Kidney (tissue), 14 donors: Measurements from ENCODE around the gene FSD2. TPM values are rescaled to one million over a fixed set of nuclear protein-coding genes. Genes with fewer than 3 reads are reported as not detected.

Source experiments
- DNase-seq, 5 donors: peaks; one replicate each; pipeline ENCODE4 v3.0.0-alpha.2; 2013 to 2020
- FAIRE-seq: peaks from 2 replicates; lab custom pipeline; 2012; peaks lifted over from hg19 to GRCh38; lab: Jason Lieb, UNC
- H3K27ac ChIP-seq, 2 donors: one replicate each; pipeline ENCODE4 v1.7.0; 2013; ENCODE audit warnings: low read depth in 2 of 2, low read length in 2 of 2, inconsistent platforms in 1 of 2
- H3K27me3 ChIP-seq: one replicate; pipeline ENCODE4 v1.7.1; 2013; ENCODE audit warnings: low read length, inconsistent platforms; ENCODE audit not compliant: control insufficient read depth, insufficient read depth
- H3K36me3 ChIP-seq, 3 donors: one replicate each; pipeline versions ENCODE4 v1.7.0 to v1.7.1; 2013; ENCODE audit warnings: low read length in 3 of 3, control low read depth in 1 of 3, inconsistent platforms in 1 of 3; ENCODE audit not compliant: insufficient read depth in 3 of 3, control insufficient read depth in 2 of 3
- H3K4me1 ChIP-seq, 3 donors: one replicate each; pipeline versions ENCODE4 v1.7.0 to v1.7.1; 2013; ENCODE audit warnings: low read length in 3 of 3, inconsistent platforms in 1 of 3, low read depth in 1 of 3; ENCODE audit not compliant: control insufficient read depth in 2 of 3, insufficient read depth in 2 of 3
- H3K4me3 ChIP-seq, 3 donors: one replicate each; pipeline versions ENCODE4 v1.7.0 to v1.8.1; 2013; ENCODE audit warnings: low read length in 3 of 3, control low read depth in 1 of 3, inconsistent platforms in 1 of 3
- H3K9ac ChIP-seq, 3 donors: one replicate each; pipeline versions ENCODE4 v1.7.0 to v1.7.1; 2013; ENCODE audit warnings: low read length in 3 of 3, control low read depth in 1 of 3, inconsistent platforms in 1 of 3
- H3K9me3 ChIP-seq, 3 donors: one replicate each; pipeline versions ENCODE4 v1.7.0 to v1.7.1; 2013; ENCODE audit warnings: low read length in 3 of 3, control low read depth in 1 of 3, inconsistent platforms in 1 of 3; ENCODE audit not compliant: control insufficient read depth in 2 of 3, insufficient read depth in 1 of 3
- CTCF ChIP-seq: IDR thresholded peaks from 3 replicates; pipeline ENCODE4 v1.5.1; 2012; ENCODE audit warnings: mild to moderate bottlenecking, moderate library complexity, borderline replicate concordance; ENCODE audit not compliant: insufficient read depth; ENCODE audit errors: extremely low read depth
- intact Hi-C: fragments of 100-400 bp; cut with DNase I; formaldehyde crosslinking; loops from one replicate; pipeline ENCODE4 v1.11.1; 2022
- polyA plus RNA-seq: library from polyadenylated mRNA; stranded (reverse); fragments of 350-450 nt; fragmentation: Illumina TruSeq; extraction: RNeasy Lipid Tissue Mini Kit (QIAGEN cat#74804); gene quantifications from one replicate; pipeline ENCODE4 v1.2.3, GENCODE V29; 2014; ENCODE audit warnings: low read depth, low replicate concordance; ENCODE audit not compliant: insufficient read depth
- total RNA-seq: library from RNA; stranded (reverse); fragmentation: NEBNext Ultra II Directional; extraction: Animal tissue kit (Norgen Biotek cat#: 25700); gene quantifications from one replicate; pipeline ENCODE4 v1.2.1, GENCODE V29; 2021
- donor health status: control.
- donor health status: control.
- donor health status: control.
- donor health status: control.
- donor health status: control.
- donor health status: DM: yes; HTN: yes; CAD: no.
- donor health status: Normal renal cell carcinoma (clear cell type).

FSD2 gene
- total and polyA plus RNA-seq, 2 donors from 2014 or later, result not detected

- no peaks in the 10 kb centered on the region for H3K4me1 ChIP-seq
- TF ChIP-seq CTCF, result no peak
- H3K4me3 ChIP-seq, result no peak overlapping the region
- no peak overlapping the region for H3K27ac ChIP-seq
- DNase-seq (no peak), FAIRE-seq (no peak)
- H3K36me3 ChIP-seq, result no peaks in the 10 kb centered on the region
- H3K9me3 ChIP-seq, result no peaks in the 10 kb centered on the region
- H3K27me3 ChIP-seq, result no peaks in the 10 kb centered on the region
- no peak overlapping the region for H3K9ac ChIP-seq
- intact Hi-C loops, result no loop called here
Measured at GRCh38 chr15:82846621-82847020, 40.8 kb upstream of the FSD2 start.

GRCh38 chr15:82845686-82846085 lies 39.8 kb upstream of the FSD2 start:
- no peaks in the 10 kb centered on the region for H3K9me3 ChIP-seq
- FAIRE-seq, result no peak
- no peak overlapping the region for H3K27ac ChIP-seq
- DNase-seq, result no peak
- no peak overlapping the region for H3K9ac ChIP-seq
- H3K4me1 ChIP-seq, result no peaks in the 10 kb centered on the region
- no peaks in the 10 kb centered on the region for H3K36me3 ChIP-seq
- H3K27me3 ChIP-seq, result no peaks in the 10 kb centered on the region
- no peak overlapping the region for H3K4me3 ChIP-seq
- intact Hi-C loops, result no loop called here
- no peak for TF ChIP-seq CTCF

- no peaks in the 10 kb centered on the region for H3K27me3 ChIP-seq
- FAIRE-seq, result no peak
Measured at GRCh38 chr15:82843566-82843965, 37.7 kb upstream of the FSD2 start.

More at GRCh38 chr15:82843566-82843965, 37.7 kb upstream of the FSD2 start:
- no peak for DNase-seq
- no peaks in the 10 kb centered on the region for H3K9me3 ChIP-seq
- H3K36me3 ChIP-seq, result no peaks in the 10 kb centered on the region
- intact Hi-C loops, result no loop called here
- no peaks in the 10 kb centered on the region for H3K4me1 ChIP-seq
- H3K4me3 ChIP-seq, result no peak overlapping the region
- no peak overlapping the region for H3K9ac ChIP-seq
- no peak for TF ChIP-seq CTCF
- no peak overlapping the region for H3K27ac ChIP-seq
